Astrocyte (in vitro differentiated cells and primary cell): Measurements from ENCODE around the gene TMEM9.

Experiments
- EZH2 ChIP-seq: IDR thresholded peaks from 2 replicates; pipeline ENCODE4 v1.6.1; 2012; ENCODE audit warnings: mild to moderate bottlenecking, low read length, inconsistent platforms; ENCODE audit not compliant: insufficient read depth
- TF ChIP-seq, protein P1 (sequence below): IDR thresholded peaks from 2 replicates; pipeline ENCODE4 v1.5.1; 2011; ENCODE audit warnings: low read depth, mild to moderate bottlenecking, inconsistent platforms, low read length, moderate library complexity; ENCODE audit not compliant: insufficient read depth

GRCh38 chr1:201172326-201172725, 18.1 kb upstream of the TMEM9 start:
- TF ChIP-seq EZH2: no peak
- TF ChIP-seq, protein P1, sequence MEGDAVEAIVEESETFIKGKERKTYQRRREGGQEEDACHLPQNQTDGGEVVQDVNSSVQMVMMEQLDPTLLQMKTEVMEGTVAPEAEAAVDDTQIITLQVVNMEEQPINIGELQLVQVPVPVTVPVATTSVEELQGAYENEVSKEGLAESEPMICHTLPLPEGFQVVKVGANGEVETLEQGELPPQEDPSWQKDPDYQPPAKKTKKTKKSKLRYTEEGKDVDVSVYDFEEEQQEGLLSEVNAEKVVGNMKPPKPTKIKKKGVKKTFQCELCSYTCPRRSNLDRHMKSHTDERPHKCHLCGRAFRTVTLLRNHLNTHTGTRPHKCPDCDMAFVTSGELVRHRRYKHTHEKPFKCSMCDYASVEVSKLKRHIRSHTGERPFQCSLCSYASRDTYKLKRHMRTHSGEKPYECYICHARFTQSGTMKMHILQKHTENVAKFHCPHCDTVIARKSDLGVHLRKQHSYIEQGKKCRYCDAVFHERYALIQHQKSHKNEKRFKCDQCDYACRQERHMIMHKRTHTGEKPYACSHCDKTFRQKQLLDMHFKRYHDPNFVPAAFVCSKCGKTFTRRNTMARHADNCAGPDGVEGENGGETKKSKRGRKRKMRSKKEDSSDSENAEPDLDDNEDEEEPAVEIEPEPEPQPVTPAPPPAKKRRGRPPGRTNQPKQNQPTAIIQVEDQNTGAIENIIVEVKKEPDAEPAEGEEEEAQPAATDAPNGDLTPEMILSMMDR: no peak
